GM12874 (cell line): ENCODE data around the gene ANAPC2.

Experiments
- CTCF ChIP-seq: IDR thresholded peaks from 2 replicates; pipeline ENCODE4 v1.5.1; 2011; ENCODE audit warnings: low read depth, mild to moderate bottlenecking, control low read depth, low read length, moderate library complexity; ENCODE audit not compliant: insufficient read depth

Gene ANAPC2

GRCh38 chr9:137191245-137191644, 2.9 kb upstream of the ANAPC2 start:
- TF ChIP-seq CTCF: no peak

DNA sequence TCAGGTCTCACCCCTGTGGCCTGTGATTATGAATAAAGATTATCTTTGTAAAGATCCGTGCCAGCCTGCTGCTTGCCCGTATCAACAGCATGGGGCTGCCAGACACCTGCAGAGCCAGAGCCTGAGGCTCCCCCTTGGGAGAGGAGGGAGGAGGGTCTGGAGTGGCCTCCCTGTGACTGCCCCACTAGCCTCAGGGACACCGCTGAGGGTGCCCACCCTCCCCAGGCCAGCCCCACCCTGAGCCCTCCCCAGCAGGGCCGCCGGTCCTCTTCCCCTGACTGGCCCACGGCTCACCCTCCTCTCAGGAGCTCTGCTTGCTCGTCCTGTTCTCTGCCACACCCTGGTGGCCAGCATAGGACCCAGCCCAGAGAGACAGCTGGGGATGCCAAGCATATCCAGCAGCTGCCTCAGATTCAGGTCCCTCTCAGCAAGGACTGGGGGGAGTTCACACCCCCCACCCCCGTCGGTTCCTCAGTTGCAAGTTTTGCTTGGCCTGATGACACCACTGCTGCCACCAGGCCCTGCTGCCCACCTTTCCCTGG, 2.0 kb upstream of the ANAPC2 start:
- TF ChIP-seq CTCF: no peak

DNA sequence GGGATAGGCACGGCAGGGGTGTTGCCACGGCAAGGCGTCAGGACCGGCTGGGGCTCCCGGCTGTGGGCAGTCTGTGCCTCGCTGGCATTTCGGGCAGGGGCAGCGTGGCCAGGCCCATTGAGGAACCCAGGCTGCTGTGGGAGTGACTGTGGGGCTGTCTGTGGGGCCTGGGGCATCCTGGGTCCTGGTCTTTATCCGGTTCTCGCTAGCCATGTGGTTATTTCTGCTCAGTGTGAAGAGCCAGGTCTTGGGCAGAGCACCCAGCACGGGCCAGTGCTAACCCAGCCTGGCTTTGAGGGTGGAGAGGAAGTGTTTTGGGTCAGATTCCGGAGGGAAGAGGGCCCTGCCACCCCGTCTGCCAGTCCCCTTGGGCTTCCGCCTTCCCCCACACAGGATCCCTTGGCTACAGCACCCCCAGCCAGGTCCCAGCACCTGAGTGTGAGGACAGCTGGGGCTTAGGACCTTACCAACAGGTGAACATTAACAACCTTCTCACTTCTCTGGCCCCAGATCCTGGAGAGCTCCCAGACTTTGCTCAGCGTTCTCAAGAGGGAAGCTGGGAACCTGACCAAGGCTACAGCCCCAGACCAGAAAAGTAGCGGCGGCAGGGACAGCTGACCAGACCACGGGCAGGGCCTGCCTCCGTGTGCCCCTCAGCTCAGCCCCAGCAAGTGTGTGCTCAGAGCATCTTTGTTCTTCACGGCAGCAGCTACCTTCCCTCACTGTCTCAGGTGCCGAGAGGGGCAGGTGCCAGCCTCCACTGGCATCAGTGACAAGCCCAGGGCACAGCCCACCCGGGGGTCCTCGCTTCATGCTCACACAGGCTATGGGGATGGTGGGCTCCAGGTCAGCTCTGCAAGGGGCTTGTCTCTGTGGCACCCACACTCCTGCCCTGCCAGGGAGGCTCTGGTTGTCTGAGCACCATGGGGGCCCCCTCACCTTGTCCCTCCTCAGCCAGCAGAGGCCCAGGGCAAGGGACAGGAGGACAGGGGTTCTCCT, 1.2 kb upstream of the ANAPC2 start:
- no peak for TF ChIP-seq CTCF

GRCh38 chr9:137188086-137188489, 272 bp downstream of the ANAPC2 start:
- TF ChIP-seq CTCF: no peak

DNA sequence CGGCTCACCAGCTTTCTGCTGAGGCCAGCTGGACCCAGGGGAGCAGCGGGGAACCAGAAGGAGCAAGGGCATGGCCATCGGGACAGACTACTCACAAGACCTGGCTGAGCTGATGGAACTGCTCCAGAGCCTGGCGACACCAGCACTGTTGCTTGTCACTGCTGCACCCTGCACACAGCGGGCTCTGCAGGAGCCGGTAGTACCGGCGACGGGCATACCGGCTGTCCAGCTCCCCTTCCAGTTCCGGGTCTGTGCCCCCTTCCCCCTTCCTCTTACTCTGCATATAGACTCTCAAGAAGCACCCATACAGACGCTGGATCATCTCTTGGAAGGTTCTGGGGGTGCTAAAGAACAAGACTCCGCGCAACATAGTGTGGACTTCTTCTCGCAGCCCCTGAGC, 974 bp downstream of the ANAPC2 start:
- no peak for TF ChIP-seq CTCF

GRCh38 chr9:137186385-137186784, 2.0 kb downstream of the ANAPC2 start:
- no peak for TF ChIP-seq CTCF

- no peak for TF ChIP-seq CTCF
These were observed 2.4 kb downstream of the ANAPC2 start for GRCh38 chr9:137185921-137186320.
